Measurements from ENCODE around the gene PRR12.

The PRR12 gene

DNA sequence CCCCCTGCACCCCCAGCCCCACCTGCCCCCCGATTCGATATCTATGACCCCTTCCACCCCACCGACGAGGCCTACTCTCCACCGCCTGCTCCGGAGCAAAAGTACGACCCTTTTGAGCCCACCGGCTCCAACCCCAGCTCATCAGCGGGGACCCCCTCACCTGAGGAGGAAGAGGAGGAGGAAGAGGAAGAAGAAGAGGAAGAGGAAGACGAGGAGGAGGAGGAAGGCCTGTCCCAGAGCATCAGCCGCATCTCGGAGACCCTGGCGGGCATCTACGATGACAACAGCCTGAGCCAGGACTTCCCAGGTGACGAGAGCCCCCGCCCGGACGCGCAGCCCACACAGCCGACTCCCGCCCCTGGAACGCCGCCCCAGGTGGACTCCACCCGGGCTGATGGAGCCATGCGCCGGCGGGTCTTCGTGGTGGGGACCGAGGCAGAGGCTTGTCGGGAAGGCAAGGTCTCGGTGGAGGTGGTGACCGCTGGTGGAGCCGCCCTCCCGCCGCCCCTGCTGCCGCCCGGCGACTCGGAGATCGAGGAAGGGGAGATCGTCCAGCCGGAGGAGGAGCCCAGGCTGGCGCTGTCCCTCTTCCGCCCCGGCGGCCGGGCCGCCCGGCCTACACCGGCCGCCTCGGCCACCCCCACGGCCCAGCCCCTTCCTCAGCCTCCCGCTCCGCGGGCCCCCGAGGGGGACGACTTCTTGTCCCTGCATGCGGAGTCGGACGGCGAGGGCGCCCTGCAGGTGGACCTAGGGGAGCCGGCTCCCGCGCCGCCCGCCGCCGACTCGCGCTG is 60.2 kb downstream of the PRR12 start:
- no peak for DNase-seq

- DNase-seq, result no peak
Observed at GRCh38 chr19:49651820-49652550, 61.0 kb downstream of the PRR12 start.

DNA sequence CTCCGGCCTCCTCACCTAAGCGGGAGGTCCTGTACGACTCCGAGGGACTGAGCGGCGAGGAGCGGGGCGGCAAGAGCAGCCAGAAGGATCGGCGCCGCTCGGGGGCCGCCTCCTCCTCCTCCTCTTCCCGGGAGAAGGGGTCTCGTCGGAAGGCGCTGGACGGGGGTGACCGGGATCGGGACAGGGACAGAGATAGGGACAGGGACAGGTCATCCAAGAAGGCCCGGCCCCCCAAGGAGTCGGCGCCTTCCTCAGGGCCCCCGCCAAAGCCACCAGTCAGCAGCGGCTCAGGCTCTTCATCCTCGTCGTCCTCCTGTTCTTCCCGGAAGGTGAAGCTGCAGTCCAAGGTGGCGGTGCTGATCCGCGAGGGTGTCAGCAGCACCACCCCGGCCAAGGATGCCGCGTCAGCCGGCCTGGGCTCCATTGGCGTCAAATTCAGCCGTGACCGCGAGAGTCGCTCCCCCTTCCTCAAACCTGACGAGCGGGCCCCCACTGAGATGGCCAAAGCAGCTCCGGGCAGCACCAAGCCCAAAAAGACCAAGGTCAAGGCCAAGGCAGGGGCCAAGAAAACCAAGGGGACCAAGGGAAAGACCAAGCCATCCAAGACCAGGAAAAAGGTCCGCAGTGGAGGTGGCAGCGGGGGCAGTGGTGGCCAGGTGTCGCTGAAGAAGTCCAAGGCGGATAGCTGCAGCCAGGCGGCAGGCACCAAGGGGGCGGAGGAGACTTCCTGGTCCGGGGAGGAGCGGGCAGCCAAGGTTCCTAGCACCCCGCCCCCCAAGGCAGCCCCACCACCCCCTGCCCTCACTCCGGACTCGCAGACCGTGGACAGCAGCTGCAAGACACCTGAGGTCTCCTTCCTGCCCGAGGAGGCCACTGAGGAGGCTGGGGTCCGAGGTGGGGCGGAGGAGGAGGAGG is 61.8 kb downstream of the PRR12 start:
- DNase-seq, result no peak

GRCh38 chr19:49653466-49653806 is 62.5 kb downstream of the PRR12 start:
- no peak for DNase-seq

DNA sequence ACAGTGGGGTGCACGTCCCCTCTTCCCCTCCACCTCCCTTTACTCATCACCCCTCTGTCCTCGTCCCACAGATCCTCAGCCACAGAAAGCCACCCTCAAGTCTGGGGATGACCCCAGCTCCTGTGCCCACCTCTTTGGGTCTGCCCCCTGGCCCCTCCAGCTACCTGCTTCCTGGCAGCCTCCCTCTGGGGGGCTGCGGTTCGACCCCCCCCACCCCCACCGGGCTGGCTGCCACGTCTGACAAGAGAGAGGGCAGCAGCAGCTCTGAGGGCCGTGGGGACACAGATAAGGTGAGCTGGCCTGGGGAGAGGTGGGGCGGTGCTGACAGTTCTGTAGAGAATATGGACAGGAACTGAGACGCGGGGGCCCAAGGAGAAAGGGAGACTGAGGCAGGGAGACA is 63.6 kb downstream of the PRR12 start:
- no peak for DNase-seq

DNA sequence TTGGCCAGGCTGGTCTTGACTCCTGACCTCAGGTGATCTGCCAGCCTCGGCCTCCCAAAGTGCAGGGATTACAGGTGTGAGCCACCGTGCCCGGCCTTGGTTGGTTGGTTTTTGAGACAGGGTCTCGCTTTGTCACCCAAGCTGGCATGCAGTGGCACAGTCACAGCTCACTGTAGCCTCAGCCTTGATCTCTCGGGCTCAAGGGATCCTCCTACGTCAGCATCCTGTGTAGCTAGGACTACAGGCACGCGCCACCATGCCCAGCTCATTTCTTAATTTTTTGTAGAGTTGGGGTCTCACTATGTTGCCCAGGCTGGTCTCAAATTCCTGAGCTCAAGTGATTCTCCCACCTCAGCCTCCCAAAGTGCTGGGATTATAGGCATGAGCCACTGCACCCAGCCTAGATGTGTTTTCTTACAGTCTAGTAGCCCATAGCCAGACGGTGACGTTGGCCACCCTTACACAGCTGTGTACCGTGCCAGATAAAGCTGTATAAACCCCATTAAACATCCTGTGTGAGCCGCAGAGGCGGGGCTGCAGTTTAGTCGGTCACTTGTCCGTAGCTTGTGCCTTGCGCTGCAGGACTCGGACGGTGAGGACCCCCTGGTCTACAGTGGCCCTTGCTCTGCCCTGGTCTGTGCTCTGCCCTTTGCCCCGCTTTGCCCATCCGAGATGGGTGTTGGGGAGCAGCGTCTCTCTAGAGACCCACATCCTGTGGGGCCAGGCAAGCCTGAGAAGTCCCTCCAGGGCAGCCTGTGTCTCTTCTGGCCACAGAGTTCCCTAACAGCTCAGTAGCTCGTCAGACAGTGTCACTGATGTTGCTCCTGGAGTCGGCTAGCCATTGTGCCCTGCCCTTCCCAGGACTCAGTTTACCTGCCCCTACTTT is 64.8 kb downstream of the PRR12 start:
- DNase-seq, result no peak

GRCh38 chr19:49656456-49657109 is 65.6 kb downstream of the PRR12 start:
- no peak for DNase-seq

DNA sequence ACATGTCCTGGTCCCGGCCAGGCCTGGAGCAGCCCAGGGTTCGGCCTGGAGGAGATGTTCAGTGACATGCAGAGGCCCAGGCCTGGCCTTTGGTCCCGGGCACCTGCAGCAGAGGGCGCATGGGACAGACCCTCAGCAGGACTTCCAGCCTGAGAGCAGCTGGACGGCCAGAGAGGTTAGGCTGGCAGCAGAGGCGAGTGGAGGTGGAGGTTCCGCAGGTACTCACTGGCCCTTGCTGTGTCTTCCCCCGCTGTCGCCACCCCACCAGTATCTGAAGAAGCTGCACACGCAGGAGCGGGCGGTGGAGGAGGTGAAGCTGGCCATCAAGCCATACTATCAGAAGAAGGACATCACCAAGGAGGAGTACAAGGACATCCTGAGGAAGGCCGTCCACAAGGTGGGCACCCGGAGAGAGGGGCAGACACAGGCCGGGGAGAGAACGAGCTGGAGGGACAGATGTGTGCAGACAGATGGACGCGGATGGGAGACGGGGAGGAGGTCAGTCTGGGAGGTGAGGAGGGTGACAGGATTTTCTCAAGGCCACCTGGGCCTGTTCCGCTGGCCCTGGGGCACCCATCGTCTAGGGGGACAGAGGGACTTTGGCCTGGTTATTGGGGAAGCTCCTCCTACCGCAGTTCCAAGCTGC is 66.6 kb downstream of the PRR12 start:
- DNase-seq, result no peak

DNA sequence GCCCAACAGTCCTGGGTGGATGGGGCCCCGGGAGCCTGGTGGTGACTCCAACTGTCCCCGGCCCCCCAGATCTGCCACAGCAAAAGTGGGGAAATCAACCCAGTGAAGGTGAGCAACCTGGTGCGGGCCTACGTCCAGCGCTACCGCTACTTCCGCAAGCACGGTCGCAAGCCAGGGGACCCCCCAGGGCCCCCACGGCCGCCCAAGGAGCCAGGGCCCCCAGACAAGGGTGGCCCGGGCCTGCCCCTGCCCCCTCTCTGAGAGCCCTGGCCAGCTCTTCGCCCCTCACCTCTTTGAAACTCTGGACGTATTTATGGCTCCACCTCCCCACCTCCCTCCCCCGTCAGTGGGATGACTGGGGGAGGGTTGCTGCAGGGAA is 67.1 kb downstream of the PRR12 start:
- DNase-seq, result no peak

DNA sequence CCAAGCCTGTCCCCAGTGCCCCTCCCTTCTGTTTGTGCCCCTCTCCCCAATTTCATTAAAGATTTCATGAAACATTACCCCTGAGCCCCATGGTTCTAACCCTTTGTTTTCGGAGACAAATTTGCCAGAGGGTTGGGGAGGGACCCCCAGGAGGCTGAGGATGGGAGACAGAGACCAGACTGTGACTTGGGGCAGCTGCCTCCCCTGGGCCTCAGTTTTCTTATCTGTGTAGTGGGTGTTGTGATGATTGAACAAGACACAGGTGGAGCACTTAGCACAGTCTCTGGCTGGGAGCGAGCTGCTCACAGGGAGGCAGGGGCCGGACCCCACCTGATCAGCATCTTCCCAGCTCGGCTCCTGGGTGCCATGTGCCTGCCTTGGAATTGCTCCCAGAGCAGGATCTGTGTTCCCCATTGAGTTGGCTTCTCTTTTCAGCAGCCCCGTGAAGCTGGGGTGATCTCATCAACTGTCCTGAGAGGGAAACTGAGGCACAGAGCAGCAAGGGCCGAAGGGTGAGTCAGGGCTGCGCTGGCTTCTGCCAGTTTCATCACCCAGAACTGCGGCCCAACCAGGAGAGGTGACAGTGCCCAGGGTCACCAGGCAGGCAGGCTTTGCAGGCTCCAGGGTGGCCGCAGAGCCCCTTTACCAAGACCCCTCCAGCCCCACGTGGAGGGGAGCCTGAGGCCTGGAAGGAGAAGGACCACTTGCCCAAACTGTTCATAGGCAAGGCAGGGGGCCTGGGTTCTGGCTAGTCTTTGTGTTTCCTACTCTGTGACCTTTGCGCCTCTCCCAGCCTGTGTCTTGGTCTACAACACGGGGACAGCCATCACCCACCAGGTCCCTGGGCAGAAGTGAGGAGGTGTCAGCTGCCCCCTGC is 67.8 kb downstream of the PRR12 start:
- DNase-seq, result no peak

GRCh38 chr19:49660338-49660961 is 69.5 kb downstream of the PRR12 start:
- DNase-seq, result no peak

DNA sequence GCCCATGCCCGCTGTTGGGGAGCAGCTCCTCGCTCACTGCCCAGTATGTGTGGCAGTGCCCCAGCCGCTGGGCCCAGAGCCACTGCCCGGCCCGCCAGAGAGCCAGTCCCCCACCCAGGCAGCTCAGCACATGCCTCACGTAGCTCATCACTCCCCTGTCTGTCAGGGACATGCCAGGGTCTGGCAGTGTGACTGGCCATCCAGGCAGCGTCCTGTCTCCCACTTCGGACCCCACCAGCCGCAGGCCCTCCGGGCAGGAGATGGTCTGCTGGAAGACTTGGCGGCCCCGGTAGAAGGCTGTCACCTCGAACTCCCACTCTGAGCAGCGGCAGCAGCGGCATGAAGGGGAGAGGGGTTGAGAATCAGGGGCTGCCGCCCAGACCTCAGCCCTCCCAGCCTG is 71.0 kb downstream of the PRR12 start:
- DNase-seq, result no peak

- no peak for DNase-seq
Observed at GRCh38 chr19:49663224-49663623, 72.2 kb downstream of the PRR12 start.

GRCh38 chr19:49664171-49665035 is 73.4 kb downstream of the PRR12 start:
- DNase-seq, result peak; percentile 84

DNA sequence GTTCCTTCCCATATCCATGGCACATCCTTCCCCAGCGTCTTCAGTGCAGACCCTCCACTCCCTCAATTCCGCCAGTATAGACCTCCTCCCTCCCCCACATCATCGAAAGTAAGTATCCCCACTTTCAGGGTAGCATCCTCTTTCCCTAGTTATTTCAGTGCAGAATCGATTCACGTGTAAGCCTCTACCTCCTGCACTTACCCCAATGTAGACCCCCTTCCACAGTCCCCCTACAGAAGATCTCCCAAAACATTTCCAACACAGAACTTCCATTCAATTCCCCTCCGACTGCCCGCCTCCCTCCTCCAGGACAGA is 74.0 kb downstream of the PRR12 start:
- no peak for DNase-seq

DNA sequence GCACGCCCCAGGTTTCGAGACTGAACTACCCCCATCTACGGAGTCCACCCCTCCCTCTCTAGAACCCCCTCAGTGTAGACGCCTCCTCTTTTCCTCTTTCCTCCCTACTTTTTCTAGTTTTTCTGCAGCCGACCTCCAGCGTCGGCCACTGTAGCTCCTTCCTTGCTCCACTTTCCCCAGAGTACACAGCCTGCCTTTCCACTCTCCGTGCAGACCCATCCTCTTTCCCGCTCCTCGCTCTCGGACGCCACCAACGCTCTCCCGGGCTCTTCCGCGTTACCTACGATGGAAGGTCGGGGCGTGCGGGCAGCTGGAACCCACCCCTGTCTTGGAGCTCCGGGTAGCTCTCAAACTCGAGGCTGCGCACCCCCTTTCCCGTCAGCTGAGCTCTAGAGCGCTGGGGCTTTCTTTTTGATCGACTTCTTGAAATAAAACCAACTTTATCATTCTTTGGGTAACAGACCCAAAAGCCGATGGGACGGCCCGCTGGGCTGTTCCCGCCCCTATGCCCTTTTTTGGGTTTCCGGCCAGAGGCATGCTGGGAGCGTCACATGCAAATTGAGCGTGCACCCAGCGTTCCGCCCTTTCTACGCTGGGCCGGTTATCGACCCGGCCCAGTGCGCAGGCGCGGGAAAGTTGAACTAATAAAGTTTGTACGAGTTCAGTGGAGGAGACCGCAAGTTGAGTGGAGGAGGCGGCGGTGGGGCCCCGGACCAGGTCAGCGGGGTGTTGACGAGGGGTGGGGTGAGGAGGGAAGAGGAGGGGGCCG is 74.6 kb downstream of the PRR12 start, which contains the start of the genes BCL2L12 and IRF3:
TSS of gene BCL2L12 (plus strand) at position 583 of the 769 bp plus-strand sequence. CDS start 760 bp downstream, outside the sequence.
TSS of gene IRF3 (minus strand) at position 507 of the 769 bp plus-strand sequence. CDS start 1,019 bp downstream, outside the sequence.
- peak; percentile 98 for DNase-seq

GRCh38 chr19:49666120-49666444 is 75.1 kb downstream of the PRR12 start:
- DNase-seq, result no peak

DNA sequence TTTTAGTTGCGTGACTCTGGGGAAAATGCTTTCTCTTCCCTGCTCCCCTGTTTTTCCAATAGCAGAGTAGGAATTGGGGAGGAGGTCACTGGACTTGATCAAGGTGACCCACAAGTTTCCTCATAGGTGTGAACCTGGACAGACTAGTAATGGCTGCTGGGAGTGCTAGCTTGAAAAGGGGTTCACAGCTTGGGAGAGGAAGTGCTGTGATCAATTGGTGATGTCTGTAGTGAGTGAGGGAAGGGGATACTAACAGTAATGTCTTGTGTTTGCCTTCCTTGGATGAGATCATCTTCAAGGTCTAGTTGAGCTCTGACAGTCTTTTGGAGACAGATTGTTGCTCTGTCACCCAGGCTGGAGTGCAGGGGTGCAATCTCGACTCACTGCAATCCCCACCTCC is 76.5 kb downstream of the PRR12 start:
- no peak for DNase-seq

Data from suppressor macrophage treated with lipopolysaccharide for 4 hours (primary cell).